MCF 10A (cell line): ENCODE results near the gene TTC31. TPM values are rescaled to one million over a fixed set of nuclear protein-coding genes. Genes with fewer than 3 reads are reported as not detected.
"Not testable (repeated sequence)": the region's sequence is repeated elsewhere in the genome, so short reads cannot be mapped to it uniquely, and the experiment has no call there.

ENCODE experiments used
- BruUV-seq: library from RNA; stranded (reverse); fragments of 400-500 nt; replicated peaks from 2 replicates; lab custom pipeline; 2021; lab: Mats Ljungman, UMichigan
- CTCF ChIA-PET: fragments of 300-600 bp; sonication (Branson Sonifier 250); formaldehyde crosslinking; extraction: SDS; loops from one replicate; lab custom pipeline; 2021; ENCODE audit warnings: antibody characterized with exemption, inconsistent platforms; lab: Yijun Ruan, JAX
- POLR2A ChIA-PET: fragments of 300-600, 350-650 bp; sonication (Branson Sonifier 250); formaldehyde crosslinking; extraction: SDS; loops from one replicate; lab custom pipeline; 2020; ENCODE audit warnings: antibody characterized with exemption, inconsistent platforms; lab: Yijun Ruan, JAX
- DNase-seq: peaks from one replicate; pipeline ENCODE4 v3.0.0-alpha.2; 2018; ENCODE audit not compliant: unreplicated experiment
- H3K27ac Mint-ChIP-seq: one replicate; pipeline ENCODE4 v1.8.0; 2022; ENCODE audit warnings: mild to moderate bottlenecking, low read depth, mixed read lengths; ENCODE audit not compliant: unreplicated experiment
- H3K27me3 Mint-ChIP-seq: one replicate; pipeline ENCODE4 v1.8.0; 2022; ENCODE audit warnings: mixed read lengths; ENCODE audit not compliant: insufficient read depth, unreplicated experiment
- H3K36me3 Mint-ChIP-seq: one replicate; pipeline ENCODE4 v1.8.0; 2022; ENCODE audit warnings: mild to moderate bottlenecking, moderate library complexity, mixed read lengths; ENCODE audit not compliant: insufficient read depth, unreplicated experiment
- H3K4me1 Mint-ChIP-seq: one replicate; pipeline ENCODE4 v1.8.0; 2022; ENCODE audit warnings: mixed read lengths; ENCODE audit not compliant: insufficient read depth, unreplicated experiment
- H3K4me3 Mint-ChIP-seq: one replicate; pipeline ENCODE4 v1.8.0; 2022; ENCODE audit warnings: mild to moderate bottlenecking, moderate library complexity, mixed read lengths; ENCODE audit not compliant: unreplicated experiment
- H3K9me3 Mint-ChIP-seq: one replicate; pipeline ENCODE4 v1.8.0; 2022; ENCODE audit warnings: mixed read lengths; ENCODE audit not compliant: unreplicated experiment
- intact Hi-C: fragments of 100-400 bp; cut with micrococcal nuclease; formaldehyde crosslinking; loops from 2 replicates; pipeline ENCODE4 v1.14.1; 2022
- total RNA-seq: library from RNA; stranded (reverse); gene quantifications from 2 replicates; pipeline ENCODE4 v1.2.3, GENCODE V29; 2022
- TF ChIP-seq, protein P1 (sequence below): fragments of 200-600 bp; IDR thresholded peaks from one replicate; pipeline ENCODE4 v1.8.0; 2022; ENCODE audit warnings: antibody characterized with exemption, mild to moderate bottlenecking; ENCODE audit not compliant: unreplicated experiment

Gene TTC31
- total RNA-seq, 1 experiment from 2014 or later = 17.6 TPM

DNA sequence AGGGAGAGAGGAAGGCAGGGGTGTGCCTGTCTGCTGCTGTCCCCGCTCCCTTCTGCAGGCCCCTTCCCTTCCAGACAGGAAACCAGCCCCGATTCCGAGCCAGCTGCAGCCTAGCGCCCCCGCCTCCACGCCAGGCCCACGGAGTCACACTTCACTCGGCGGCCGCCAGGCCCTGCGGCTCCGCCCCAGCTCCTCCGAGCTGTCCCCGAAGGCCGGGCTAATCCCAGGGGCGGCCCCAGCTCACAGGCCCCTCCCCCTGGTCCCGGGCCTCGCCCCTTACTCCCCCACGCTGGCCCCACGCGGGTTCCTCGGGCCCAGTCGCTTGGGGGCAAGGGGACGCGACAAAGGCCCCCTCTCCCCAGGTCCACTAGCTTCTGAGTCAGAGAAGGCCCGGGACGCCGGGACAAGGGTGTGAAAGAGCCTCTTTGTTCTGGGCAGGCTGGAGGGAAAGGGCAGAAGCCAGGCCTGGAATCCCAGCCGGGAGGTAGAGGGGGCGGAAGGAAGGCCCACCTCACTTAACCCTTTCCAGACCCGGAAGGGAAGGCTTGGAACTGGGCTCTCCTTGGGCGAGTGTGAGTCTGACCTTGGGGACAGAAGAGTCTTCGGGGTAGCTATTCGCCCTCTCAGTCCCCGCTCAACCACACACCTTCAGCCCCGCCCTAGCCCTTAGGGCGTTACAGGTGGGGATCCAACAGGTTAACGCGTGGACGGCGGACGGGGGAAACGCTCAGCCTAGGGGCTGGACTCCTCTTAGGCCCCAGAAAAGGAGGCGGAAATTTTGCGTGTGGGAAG lies 42.3 kb upstream of the TTC31 start:
- TSS peak; percentile 71 for BruUV-seq
- DNase-seq = peak; percentile 82
- intact Hi-C loops = loop anchor here (2.0 kb wide), 1 partner anchor 14 kb away; the partner anchor contains the start of gene INO80B
- H3K27me3 Mint-ChIP-seq = no peaks in the 10 kb centered on the region
- CTCF ChIA-PET = interaction anchor here (0.6 to 1.4 kb wide), 8 partner anchors 9 to 148 kb away, joined by 3 to 5 read pairs (median 3); partner anchors contain the start of genes C2orf81 and WDR54
- peaks cover 15% of the 10 kb centered on the region for H3K4me1 Mint-ChIP-seq
- H3K27ac Mint-ChIP-seq = peak overlapping the region; percentile 80
- H3K4me3 Mint-ChIP-seq = peak overlapping the region; percentile 78
- POLR2A ChIA-PET = interaction anchor here (0.6 to 4.8 kb wide), 24 partner anchors 9 to 704 kb away, joined by 3 to 132 read pairs (median 4); partner anchors contain the start of genes AUP1, C2orf81, CCDC142 and DQX1
- peaks cover 14% of the 10 kb centered on the region for H3K36me3 Mint-ChIP-seq
- H3K9me3 Mint-ChIP-seq = no peaks in the 10 kb centered on the region
- TF ChIP-seq, protein P1, sequence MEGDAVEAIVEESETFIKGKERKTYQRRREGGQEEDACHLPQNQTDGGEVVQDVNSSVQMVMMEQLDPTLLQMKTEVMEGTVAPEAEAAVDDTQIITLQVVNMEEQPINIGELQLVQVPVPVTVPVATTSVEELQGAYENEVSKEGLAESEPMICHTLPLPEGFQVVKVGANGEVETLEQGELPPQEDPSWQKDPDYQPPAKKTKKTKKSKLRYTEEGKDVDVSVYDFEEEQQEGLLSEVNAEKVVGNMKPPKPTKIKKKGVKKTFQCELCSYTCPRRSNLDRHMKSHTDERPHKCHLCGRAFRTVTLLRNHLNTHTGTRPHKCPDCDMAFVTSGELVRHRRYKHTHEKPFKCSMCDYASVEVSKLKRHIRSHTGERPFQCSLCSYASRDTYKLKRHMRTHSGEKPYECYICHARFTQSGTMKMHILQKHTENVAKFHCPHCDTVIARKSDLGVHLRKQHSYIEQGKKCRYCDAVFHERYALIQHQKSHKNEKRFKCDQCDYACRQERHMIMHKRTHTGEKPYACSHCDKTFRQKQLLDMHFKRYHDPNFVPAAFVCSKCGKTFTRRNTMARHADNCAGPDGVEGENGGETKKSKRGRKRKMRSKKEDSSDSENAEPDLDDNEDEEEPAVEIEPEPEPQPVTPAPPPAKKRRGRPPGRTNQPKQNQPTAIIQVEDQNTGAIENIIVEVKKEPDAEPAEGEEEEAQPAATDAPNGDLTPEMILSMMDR = no peak

DNA sequence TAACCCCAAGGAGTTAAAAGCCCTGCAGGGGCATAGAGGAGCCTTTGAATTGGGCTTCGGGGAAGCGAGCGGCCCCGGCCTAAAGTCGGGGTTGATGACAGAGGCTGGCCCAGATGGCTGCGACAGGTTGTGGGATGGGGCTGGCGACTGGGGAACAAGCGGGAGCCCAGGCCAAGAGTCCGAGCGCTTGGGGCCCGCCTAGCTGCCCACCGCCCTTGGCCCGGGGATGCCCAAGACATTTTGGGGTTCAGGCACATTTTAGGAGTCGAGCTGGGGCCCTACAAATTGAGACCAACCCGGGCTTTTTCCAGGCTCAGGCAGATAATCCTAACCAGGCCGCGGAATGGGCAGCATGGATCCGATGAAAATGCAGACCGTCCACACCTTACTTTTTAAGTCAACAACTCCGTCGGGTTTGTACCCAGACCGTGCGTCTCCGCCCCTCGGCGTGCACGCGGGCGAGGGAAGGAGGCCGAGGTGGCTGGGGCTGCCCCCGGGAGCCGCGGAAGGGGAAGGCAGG lies 41.7 kb upstream of the TTC31 start:
- no peak for DNase-seq
- TF ChIP-seq, protein P1 = no peak
- ChIA-PET POLR2A (interaction anchor here (0.6 to 4.8 kb wide), 14 partner anchors 15 to 705 kb away, joined by 3 to 132 read pairs (median 8); partner anchors contain the start of genes AUP1, C2orf81, CCDC142 and HTRA2), CTCF (interaction anchor here (1.1 to 1.4 kb wide), 2 partner anchors 20 to 90 kb away, joined by 3 to 5 read pairs; partner anchors contain the start of genes C2orf81 and WDR54)
- intact Hi-C loops = loop anchor here (2.0 kb wide), 1 partner anchor 14 kb away; the partner anchor contains the start of gene INO80B
- TSS peak; percentile 64 for BruUV-seq
- H3K27ac Mint-ChIP-seq = peak overlapping the region; percentile 80
- peaks cover 14% of the 10 kb centered on the region for H3K36me3 Mint-ChIP-seq
- no peaks in the 10 kb centered on the region for H3K27me3 Mint-ChIP-seq
- no peaks in the 10 kb centered on the region for H3K9me3 Mint-ChIP-seq
- H3K4me3 Mint-ChIP-seq = peak overlapping the region; percentile 78
- peaks cover 15% of the 10 kb centered on the region for H3K4me1 Mint-ChIP-seq

- ChIA-PET CTCF (interaction anchor here (1.0 kb wide), 1 partner anchor 50 kb away, joined by 4 read pairs; no protein-coding TSS in a partner anchor), POLR2A (interaction anchor here (0.6 to 4.8 kb wide), 24 partner anchors 11 to 291 kb away, joined by 3 to 132 read pairs (median 5); partner anchors contain the start of genes AUP1, C2orf81, CCDC142 and HTRA2)
- peak; percentile 82 for DNase-seq
- peaks cover 15% of the 10 kb centered on the region for H3K4me1 Mint-ChIP-seq
- TF ChIP-seq, protein P1 = no peak
- H3K36me3 Mint-ChIP-seq = peaks cover 11% of the 10 kb centered on the region
- no peaks in the 10 kb centered on the region for H3K27me3 Mint-ChIP-seq
- BruUV-seq = TSS peak; percentile 26
- no peaks in the 10 kb centered on the region for H3K9me3 Mint-ChIP-seq
- H3K4me3 Mint-ChIP-seq = peak within 1 kb of the TSS; percentile 78
- H3K27ac Mint-ChIP-seq = peak within 1 kb of the TSS; percentile 80
- intact Hi-C loops = loop anchor here (2.0 kb wide), 1 partner anchor 13 kb away; the partner anchor contains the start of gene INO80B
These were observed 41.0 kb upstream of the TTC31 start, which contains the start of gene RTKN for GRCh38 chr2:74441690-74442482. TSS of gene RTKN (minus strand) at chr2:74441937. CDS start at chr2:74441816, 121 bp downstream.

DNA sequence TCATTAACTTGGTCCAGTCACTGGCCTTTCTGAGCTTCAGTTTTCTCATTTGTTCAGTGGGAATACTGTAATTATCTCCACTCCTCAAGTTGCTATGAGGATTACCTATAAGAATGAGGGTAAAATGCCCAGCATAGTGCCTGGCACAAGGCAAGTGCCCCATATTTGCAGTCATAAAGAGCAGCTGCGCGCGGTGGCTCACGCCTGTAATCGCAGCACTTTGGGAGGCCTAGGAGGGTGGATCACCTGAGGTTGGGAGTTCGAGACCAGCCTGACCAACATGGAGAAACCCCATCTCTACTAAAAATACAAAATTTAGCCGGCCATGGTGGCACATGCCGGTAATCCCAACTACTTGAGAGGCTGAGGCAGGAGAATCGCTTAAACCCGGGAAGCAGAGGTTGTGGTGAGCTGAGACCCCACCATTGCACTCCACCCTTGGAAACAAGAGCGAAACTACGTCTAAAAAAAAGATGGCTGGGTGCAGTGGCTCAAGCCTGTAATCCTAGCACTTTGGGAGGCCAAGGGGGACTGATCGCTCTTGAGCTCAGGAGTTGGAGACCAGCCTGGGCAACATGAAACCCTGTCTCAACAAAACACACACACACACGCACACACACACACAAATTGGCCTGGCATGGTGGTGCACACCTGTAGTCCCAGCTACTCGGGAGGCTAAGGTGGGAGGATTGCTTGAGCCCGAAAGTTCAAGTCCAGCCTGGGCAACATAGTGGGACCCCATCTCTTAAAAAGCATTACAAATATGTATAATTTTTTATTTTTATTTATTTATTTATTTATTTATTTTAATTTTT lies 40.2 kb upstream of the TTC31 start:
- DNase-seq, H3K36me3 Mint-ChIP-seq, BruUV-seq, H3K9me3 Mint-ChIP-seq, H3K27me3 Mint-ChIP-seq, intact Hi-C loops: not testable (repeated sequence)
- Mint-ChIP-seq H3K4me3 (peak overlapping the region; percentile 78), H3K27ac (peak overlapping the region; percentile 80), H3K4me1 (peaks cover 15% of the 10 kb centered on the region)
- POLR2A ChIA-PET = interaction anchor here (0.6 to 4.2 kb wide), 16 partner anchors 11 to 292 kb away, joined by 3 to 19 read pairs (median 5); partner anchors contain the start of genes AUP1, C2orf81, CCDC142 and HTRA2
- CTCF ChIA-PET = interaction anchor here (0.7 to 1.0 kb wide), 3 partner anchors 20 to 1148 kb away, joined by 3 to 4 read pairs (median 3); no protein-coding TSS in a partner anchor
